Skin epidermis (tissue), 12 donors: ENCODE data around the gene TTYH3.

Experiments
- H3K27ac ChIP-seq, 21 experiments: fragments of 200-600 bp; sonication (generic) in 11 of 21; one replicate each; pipeline ENCODE4 v1.5.0; 2020; ENCODE audit warnings: mild to moderate bottlenecking in 3 of 21, inconsistent platforms in 2 of 21, moderate library complexity in 2 of 21
- H3K4me3 ChIP-seq, 7 experiments: fragments of 200-600 bp; sonication (generic) in 2 of 7; one replicate each; pipeline ENCODE4 v1.5.0; 2020; ENCODE audit warnings: inconsistent platforms in 2 of 7, mild to moderate bottlenecking in 2 of 7, moderate library complexity in 1 of 7

The TTYH3 gene

GRCh38 chr7:2632733-2633537 lies 1.1 kb downstream of the TTYH3 start:
- H3K27ac ChIP-seq, result peak overlapping the region; percentile 3 to 96 (median 89)
- peak overlapping the region; percentile 62 to 89 (median 82) for H3K4me3 ChIP-seq

GRCh38 chr7:2633538-2634266 lies 1.9 kb downstream of the TTYH3 start:
- Histone ChIP-seq H3K27ac (peak overlapping the region; percentile 3 to 96 (median 89)), H3K4me3 (peak overlapping the region; percentile 62 to 89 (median 82))

- Histone ChIP-seq H3K27ac (peak overlapping the region in 20 of 21 experiments; percentile 72 to 96 (median 89)), H3K4me3 (peak overlapping the region; percentile 62 to 89 (median 82))
Observed at GRCh38 chr7:2634267-2635145, 2.7 kb downstream of the TTYH3 start.

GRCh38 chr7:2635148-2635668 lies 3.4 kb downstream of the TTYH3 start:
- Histone ChIP-seq H3K27ac (peak overlapping the region in 4 of 21 experiments; percentile 26 to 93 (median 92)), H3K4me3 (no peak overlapping the region)

GRCh38 chr7:2635810-2636701 lies 4.3 kb downstream of the TTYH3 start:
- H3K4me3 ChIP-seq, result no peak overlapping the region
- H3K27ac ChIP-seq, result peak overlapping the region in 13 of 21 experiments; percentile 8 to 93 (median 52)

GRCh38 chr7:2637066-2637471 lies 5.3 kb downstream of the TTYH3 start:
- Histone ChIP-seq H3K4me3 (no peak overlapping the region), H3K27ac (peak overlapping the region in 16 of 21 experiments; percentile 6 to 93 (median 51))

GRCh38 chr7:2637505-2638223 lies 5.9 kb downstream of the TTYH3 start:
- peak overlapping the region in 19 of 21 experiments; percentile 1 to 93 (median 55) for H3K27ac ChIP-seq
- H3K4me3 ChIP-seq, result no peak overlapping the region

- Histone ChIP-seq H3K4me3 (no peak overlapping the region), H3K27ac (peak overlapping the region in 19 of 21 experiments; percentile 1 to 93 (median 57))
Observed at GRCh38 chr7:2638224-2638991, 6.6 kb downstream of the TTYH3 start.

GRCh38 chr7:2639181-2639681 lies 7.4 kb downstream of the TTYH3 start:
- Histone ChIP-seq H3K4me3 (no peak overlapping the region), H3K27ac (peak overlapping the region in 11 of 21 experiments; percentile 17 to 93 (median 59))

- no peak overlapping the region for H3K4me3 ChIP-seq
- H3K27ac ChIP-seq, result peak overlapping the region in 7 of 21 experiments; percentile 18 to 93 (median 47)
Observed at GRCh38 chr7:2639695-2640481, 8.1 kb downstream of the TTYH3 start.

GRCh38 chr7:2640482-2640830 lies 8.7 kb downstream of the TTYH3 start:
- peak overlapping the region in 10 of 21 experiments; percentile 14 to 84 (median 76) for H3K27ac ChIP-seq
- H3K4me3 ChIP-seq, result no peak overlapping the region

- Histone ChIP-seq H3K4me3 (peak overlapping the region in 1 of 7 experiments; percentile 14), H3K27ac (peak overlapping the region in 20 of 21 experiments; percentile 14 to 84 (median 65))
Observed at GRCh38 chr7:2640846-2641316, 9.1 kb downstream of the TTYH3 start.

- peak overlapping the region in 20 of 21 experiments; percentile 14 to 84 (median 65) for H3K27ac ChIP-seq
- peak overlapping the region in 1 of 7 experiments; percentile 14 for H3K4me3 ChIP-seq
Observed at GRCh38 chr7:2641406-2642393, 9.9 kb downstream of the TTYH3 start.

GRCh38 chr7:2643386-2644219 lies 11.8 kb downstream of the TTYH3 start:
- Histone ChIP-seq H3K4me3 (no peak overlapping the region), H3K27ac (peak overlapping the region in 3 of 21 experiments; percentile 17 to 23 (median 21))
